ENCODE measurements around the gene XPO6. TPM values are rescaled to one million over a fixed set of nuclear protein-coding genes. Genes with fewer than 3 reads are reported as not detected.
A peak's percentile ranks its signal among the peaks of the same experiment; 100 is the strongest.

The XPO6 gene
- total and polyA plus RNA-seq, 12 donors, result 61.1 to 194 (median 95.8) TPM

DNA sequence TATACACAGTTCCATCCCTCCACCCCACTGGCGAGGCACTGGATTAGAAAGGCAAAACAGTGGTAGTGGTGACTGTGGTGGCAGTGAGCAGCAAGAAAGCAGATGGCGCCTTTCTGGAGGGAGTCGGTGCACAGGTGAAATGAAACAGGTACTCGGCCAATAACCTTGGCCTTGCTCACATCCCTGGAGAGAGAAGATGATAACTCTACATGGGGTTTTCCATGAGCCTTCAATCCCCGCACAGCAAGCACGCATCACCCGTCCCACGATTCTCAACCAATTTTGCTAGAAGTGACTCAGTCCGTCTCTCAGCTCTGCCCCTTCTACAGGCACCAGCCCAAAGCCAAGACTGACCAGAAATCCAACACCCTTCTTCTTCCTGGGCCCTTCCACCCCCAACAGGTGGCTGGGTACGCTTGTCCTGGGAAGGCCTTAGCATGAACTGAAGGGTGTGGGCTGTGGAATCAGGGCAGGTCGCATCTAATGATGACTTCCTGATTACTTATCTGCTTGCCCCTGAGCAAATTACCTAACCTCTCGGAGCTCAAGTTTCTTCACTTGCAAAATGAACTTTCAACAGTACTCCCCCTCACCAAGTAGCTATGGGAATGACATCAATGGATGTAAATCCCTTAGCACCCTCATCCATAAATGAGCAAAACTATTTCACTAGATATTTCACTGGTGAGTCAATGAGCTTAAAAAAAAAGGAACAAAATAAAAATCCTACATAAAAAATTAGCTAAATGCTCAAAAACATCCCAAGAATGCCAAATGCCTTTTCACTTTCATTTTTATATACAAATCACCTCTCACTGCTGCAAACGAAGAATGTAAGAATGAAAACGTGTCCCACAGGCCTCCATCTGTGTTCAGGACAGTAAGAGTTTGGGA lies 18.0 kb downstream of the XPO6 start:
- no peak for TF ChIP-seq POLR2A (IDR thresholded peaks at IDR 0.05)
- TF ChIP-seq, protein P1, sequence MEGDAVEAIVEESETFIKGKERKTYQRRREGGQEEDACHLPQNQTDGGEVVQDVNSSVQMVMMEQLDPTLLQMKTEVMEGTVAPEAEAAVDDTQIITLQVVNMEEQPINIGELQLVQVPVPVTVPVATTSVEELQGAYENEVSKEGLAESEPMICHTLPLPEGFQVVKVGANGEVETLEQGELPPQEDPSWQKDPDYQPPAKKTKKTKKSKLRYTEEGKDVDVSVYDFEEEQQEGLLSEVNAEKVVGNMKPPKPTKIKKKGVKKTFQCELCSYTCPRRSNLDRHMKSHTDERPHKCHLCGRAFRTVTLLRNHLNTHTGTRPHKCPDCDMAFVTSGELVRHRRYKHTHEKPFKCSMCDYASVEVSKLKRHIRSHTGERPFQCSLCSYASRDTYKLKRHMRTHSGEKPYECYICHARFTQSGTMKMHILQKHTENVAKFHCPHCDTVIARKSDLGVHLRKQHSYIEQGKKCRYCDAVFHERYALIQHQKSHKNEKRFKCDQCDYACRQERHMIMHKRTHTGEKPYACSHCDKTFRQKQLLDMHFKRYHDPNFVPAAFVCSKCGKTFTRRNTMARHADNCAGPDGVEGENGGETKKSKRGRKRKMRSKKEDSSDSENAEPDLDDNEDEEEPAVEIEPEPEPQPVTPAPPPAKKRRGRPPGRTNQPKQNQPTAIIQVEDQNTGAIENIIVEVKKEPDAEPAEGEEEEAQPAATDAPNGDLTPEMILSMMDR (IDR thresholded peaks at IDR 0.05), result no peak
- Histone ChIP-seq H3K4me1 (replicated peaks in 1 of 2) (peaks cover 7 to 31% of the 10 kb centered on the region in 2 donors), H3K27me3 (no peaks in the 10 kb centered on the region), H3K9me3 (replicated peaks in 1 of 3) (no peaks in the 10 kb centered on the region), H3K4me3 (no peak overlapping the region), H3K27ac (peak overlapping the region in 3 of 5 donors; percentile 22 to 66 (median 34)), H3K36me3 (replicated peaks in 1 of 2) (no peaks in the 10 kb centered on the region)
- intact Hi-C loops (cut with DNase I), result no loop called here
- WGBS, 4 donors, result 66 to 74% (median 70%) methylated on average over 14 of the region's 14 CpGs
- DNase-seq, result no peak

DNA sequence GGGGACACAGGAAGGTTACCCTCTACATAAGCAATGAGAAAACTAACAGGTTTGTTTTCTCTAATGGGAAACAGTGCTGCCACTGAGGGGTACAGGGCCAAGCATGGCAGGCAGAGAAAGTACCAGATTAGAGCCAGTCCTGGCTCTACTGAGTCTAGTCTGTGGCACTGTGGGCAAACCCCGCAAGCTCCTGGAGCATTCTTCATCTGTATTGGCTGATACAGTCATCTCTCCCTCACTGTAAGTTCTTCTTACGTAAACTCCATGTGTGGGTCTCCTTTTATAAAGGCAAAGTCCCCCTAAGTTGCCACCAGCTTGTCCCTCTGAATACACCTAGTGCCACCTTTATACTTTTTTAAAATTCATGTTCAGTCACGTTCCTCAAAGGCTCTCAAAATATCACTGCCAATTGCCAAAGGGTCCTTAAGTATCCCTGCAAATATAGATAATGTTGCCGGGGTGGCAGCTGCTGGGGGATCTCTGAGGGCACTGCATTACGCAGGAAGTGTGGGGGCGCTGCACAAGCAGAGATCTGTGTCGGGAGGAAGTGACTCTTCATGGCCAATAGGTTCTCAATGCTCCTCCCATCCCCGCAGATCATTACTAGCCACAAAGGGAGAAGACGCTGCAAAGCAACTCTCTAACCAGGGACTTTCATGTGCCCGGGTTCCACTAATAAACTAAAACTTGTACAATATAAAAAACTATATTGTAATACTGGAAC lies 18.8 kb downstream of the XPO6 start:
- TF ChIP-seq, protein P1 (IDR thresholded peaks at IDR 0.05), result no peak
- TF ChIP-seq POLR2A (IDR thresholded peaks at IDR 0.05), result no peak
- Histone ChIP-seq H3K4me1 (replicated peaks in 1 of 2) (peaks cover 11 to 34% of the 10 kb centered on the region in 2 donors), H3K9me3 (replicated peaks in 1 of 3) (no peaks in the 10 kb centered on the region), H3K27me3 (no peaks in the 10 kb centered on the region), H3K4me3 (no peak overlapping the region), H3K36me3 (replicated peaks in 1 of 2) (no peaks in the 10 kb centered on the region), H3K27ac (no peak overlapping the region)
- intact Hi-C loops (cut with DNase I), result no loop called here
- 69 to 87% (median 77%) methylated on average over 10 of the region's 10 CpGs for WGBS, 4 donors
- no peak for DNase-seq

DNA sequence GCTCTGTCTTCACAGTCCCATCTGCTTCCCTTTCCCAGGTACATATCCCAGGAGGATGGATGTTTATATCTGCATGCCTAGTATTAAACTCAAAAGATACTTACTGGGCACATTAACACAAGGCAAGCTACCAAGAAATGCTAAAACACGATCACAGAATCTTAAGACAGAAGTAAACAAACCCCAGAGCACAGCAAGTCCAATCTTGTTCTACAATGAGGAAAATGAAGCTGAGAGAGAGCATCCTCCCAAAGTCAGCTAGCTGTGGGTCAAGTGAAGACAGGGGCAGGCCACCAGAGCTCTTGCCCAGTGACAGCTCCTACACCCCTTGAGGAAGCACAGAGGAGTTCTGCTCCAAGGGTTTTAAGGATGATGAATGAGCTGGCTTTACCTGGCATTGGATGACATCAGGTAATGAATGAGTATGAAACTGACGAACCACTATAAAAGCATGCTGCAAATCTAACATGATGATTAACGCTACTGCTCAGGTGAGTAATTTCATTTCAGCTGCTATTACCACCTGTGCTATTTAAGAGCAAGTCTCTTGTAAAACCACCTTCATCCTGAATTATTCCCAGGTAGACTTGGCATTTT lies 20.3 kb downstream of the XPO6 start:
- Histone ChIP-seq H3K4me3 (no peak overlapping the region), H3K27me3 (no peaks in the 10 kb centered on the region), H3K9me3 (replicated peaks in 1 of 3) (no peaks in the 10 kb centered on the region), H3K4me1 (replicated peaks in 1 of 2) (peaks cover 24 to 45% of the 10 kb centered on the region in 2 donors), H3K27ac (no peak overlapping the region), H3K36me3 (replicated peaks in 1 of 2) (no peaks in the 10 kb centered on the region)
- WGBS, 4 donors, result 76 to 90% (median 82%) methylated on average over 3 of the region's 3 CpGs
- TF ChIP-seq POLR2A (IDR thresholded peaks at IDR 0.05), result no peak
- TF ChIP-seq, protein P1 (IDR thresholded peaks at IDR 0.05), result no peak
- intact Hi-C loops (cut with DNase I), result no loop called here
- no peak for DNase-seq

DNA sequence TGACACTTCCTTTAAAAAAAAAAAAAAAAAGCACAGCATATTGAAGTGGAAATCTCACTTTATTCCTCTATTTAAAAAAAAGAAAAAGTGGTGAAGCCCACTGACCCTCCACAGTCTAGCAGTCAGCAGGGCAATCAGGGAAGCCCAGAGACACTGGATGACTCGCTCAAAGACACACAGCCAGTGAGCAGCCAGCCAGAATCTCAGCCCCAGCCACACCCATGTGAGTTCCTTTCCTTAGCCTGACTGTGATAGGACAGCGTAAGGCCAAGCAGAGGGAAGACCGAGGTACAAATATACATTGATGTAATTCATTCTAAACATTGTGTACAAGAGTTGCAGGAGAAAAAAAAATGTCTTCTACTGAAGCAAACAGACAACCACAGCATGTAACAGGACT lies 22.5 kb downstream of the XPO6 start:
- Histone ChIP-seq H3K36me3 (replicated peaks in 1 of 2) (no peaks in the 10 kb centered on the region), H3K9me3 (replicated peaks in 1 of 3) (no peaks in the 10 kb centered on the region), H3K27me3 (no peaks in the 10 kb centered on the region), H3K27ac (no peak overlapping the region), H3K4me1 (replicated peaks in 1 of 2) (peaks cover 24 to 48% of the 10 kb centered on the region in 2 donors), H3K4me3 (no peak overlapping the region)
- intact Hi-C loops (cut with DNase I), result no loop called here
- WGBS, 4 donors, result 69 to 95% (median 81%) methylated on average over 3 of the region's 3 CpGs
- TF ChIP-seq POLR2A (IDR thresholded peaks at IDR 0.05), result no peak
- TF ChIP-seq, protein P1 (IDR thresholded peaks at IDR 0.05), result no peak
- DNase-seq, result no peak
